Mammary epithelial cell (primary cell): ENCODE data around the gene ZNF521.

Experiments used
- EZH2 ChIP-seq: IDR thresholded peaks from 2 replicates; pipeline ENCODE4 v1.6.1; 2012; ENCODE audit warnings: low read length, inconsistent platforms, borderline replicate concordance
- TF ChIP-seq, protein P1 (sequence below), 2 donors: IDR thresholded peaks in 1 of 2; conservative IDR thresholded peaks in 1 of 2; 2 replicates each; pipeline ENCODE4 v1.5.1; 2011 to 2012; ENCODE audit warnings: inconsistent platforms in 2 of 2, low read length in 2 of 2, mild to moderate bottlenecking in 2 of 2, control low read depth in 1 of 2, low read depth in 1 of 2; ENCODE audit not compliant: insufficient read depth in 1 of 2; ENCODE audit errors: extremely low read depth in 1 of 2

DNA sequence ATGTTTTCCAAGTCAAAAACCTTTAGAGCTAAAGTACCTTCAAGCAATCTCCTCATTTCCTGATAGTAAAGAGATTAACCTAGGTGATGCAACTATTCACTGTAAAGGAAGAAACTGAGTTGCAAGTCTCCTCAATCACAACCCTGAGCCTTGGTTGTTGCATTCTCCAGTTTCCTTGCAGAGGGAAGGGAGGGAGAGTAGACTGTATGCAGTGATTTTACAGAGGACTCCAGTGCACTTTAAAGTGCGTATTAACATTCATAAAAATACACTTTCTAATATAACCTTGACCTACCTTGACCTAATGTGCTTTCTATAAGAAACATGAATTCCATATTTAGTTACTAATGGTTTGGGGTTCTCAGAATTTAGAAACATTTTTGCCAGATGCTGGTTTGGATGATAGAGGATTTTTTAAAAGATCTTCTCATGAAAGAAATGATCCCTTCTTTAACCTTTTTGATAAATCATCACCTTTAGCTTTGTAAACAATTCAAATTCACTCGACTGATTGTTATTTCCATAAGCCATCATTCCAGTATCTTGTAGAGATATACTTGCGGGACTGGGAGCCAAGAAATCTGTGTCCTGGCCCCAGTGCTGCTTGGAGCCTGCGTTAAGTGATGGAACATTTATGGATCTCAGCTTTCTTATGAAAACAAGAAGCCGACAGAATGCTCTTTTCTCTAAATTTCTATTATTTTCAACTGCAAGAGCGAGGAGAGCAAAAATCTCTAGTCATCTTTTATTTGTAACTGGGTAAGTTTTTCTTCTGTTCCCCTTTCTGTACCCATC, 228.3 kb downstream of the ZNF521 start:
- TF ChIP-seq, protein P1, sequence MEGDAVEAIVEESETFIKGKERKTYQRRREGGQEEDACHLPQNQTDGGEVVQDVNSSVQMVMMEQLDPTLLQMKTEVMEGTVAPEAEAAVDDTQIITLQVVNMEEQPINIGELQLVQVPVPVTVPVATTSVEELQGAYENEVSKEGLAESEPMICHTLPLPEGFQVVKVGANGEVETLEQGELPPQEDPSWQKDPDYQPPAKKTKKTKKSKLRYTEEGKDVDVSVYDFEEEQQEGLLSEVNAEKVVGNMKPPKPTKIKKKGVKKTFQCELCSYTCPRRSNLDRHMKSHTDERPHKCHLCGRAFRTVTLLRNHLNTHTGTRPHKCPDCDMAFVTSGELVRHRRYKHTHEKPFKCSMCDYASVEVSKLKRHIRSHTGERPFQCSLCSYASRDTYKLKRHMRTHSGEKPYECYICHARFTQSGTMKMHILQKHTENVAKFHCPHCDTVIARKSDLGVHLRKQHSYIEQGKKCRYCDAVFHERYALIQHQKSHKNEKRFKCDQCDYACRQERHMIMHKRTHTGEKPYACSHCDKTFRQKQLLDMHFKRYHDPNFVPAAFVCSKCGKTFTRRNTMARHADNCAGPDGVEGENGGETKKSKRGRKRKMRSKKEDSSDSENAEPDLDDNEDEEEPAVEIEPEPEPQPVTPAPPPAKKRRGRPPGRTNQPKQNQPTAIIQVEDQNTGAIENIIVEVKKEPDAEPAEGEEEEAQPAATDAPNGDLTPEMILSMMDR (conservative IDR thresholded peaks at IDR 0.05 in 1 of 2, IDR thresholded peaks at IDR 0.05 in 1 of 2; ENCODE audit: extremely low read depth in 1 of 2, insufficient read depth in 1 of 2, low read depth in 1 of 2, low read length in 2 of 2) = no peak
- no peak for TF ChIP-seq EZH2
